Measurements from ENCODE around the gene NFU1.
A peak's percentile ranks its signal among the peaks of the same experiment; 100 is the strongest.

DNA sequence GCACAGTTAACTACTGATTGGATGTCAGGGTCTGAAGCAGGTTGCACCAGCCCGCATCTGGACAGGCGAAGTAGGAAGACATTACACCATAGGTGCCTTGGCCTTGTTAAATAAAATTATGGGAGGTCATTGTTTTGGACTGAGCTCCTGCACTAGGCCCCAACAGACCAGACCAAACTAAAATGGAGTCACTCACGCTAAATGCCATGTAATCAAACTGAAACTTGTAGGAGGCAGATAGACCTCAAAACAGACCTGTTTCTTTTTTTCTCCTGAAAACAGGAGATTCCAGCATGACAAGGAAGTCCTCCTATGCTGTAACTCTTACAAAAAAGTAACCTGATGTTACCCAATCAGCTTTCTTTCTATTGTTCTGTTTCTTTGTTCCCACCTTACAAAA, 15.5 kb upstream of the NFU1 start:
- TF ChIP-seq YY1 (IDR thresholded peaks at IDR 0.05; ENCODE audit: borderline replicate concordance in 1 of 3, control insufficient read depth in 1 of 3, extremely low read depth in 1 of 3, insufficient read depth in 3 of 3, insufficient read length in 1 of 3, insufficient replicate concordance in 2 of 3, low read depth in 1 of 3, low read length in 2 of 3) (no peak), PCBP1 (IDR thresholded peaks at IDR 0.05; ENCODE audit: low read depth, low read length, poor library complexity, severe bottlenecking) (no peak), YBX1 (IDR thresholded peaks at IDR 0.05) (no peak)
- TF ChIP-seq, protein P1, sequence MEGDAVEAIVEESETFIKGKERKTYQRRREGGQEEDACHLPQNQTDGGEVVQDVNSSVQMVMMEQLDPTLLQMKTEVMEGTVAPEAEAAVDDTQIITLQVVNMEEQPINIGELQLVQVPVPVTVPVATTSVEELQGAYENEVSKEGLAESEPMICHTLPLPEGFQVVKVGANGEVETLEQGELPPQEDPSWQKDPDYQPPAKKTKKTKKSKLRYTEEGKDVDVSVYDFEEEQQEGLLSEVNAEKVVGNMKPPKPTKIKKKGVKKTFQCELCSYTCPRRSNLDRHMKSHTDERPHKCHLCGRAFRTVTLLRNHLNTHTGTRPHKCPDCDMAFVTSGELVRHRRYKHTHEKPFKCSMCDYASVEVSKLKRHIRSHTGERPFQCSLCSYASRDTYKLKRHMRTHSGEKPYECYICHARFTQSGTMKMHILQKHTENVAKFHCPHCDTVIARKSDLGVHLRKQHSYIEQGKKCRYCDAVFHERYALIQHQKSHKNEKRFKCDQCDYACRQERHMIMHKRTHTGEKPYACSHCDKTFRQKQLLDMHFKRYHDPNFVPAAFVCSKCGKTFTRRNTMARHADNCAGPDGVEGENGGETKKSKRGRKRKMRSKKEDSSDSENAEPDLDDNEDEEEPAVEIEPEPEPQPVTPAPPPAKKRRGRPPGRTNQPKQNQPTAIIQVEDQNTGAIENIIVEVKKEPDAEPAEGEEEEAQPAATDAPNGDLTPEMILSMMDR (IDR thresholded peaks at IDR 0.05 in 2 of 3, conservative IDR thresholded peaks at IDR 0.05 in 1 of 3; ENCODE audit: insufficient read depth in 2 of 3, low read depth in 1 of 3, low read length in 3 of 3): no peak
- TF ChIP-seq, protein P2, sequence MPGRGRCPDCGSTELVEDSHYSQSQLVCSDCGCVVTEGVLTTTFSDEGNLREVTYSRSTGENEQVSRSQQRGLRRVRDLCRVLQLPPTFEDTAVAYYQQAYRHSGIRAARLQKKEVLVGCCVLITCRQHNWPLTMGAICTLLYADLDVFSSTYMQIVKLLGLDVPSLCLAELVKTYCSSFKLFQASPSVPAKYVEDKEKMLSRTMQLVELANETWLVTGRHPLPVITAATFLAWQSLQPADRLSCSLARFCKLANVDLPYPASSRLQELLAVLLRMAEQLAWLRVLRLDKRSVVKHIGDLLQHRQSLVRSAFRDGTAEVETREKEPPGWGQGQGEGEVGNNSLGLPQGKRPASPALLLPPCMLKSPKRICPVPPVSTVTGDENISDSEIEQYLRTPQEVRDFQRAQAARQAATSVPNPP (IDR thresholded peaks at IDR 0.05; ENCODE audit: borderline replicate concordance, insufficient read depth, insufficient read length): no peak
- TF ChIP-seq, protein P3, sequence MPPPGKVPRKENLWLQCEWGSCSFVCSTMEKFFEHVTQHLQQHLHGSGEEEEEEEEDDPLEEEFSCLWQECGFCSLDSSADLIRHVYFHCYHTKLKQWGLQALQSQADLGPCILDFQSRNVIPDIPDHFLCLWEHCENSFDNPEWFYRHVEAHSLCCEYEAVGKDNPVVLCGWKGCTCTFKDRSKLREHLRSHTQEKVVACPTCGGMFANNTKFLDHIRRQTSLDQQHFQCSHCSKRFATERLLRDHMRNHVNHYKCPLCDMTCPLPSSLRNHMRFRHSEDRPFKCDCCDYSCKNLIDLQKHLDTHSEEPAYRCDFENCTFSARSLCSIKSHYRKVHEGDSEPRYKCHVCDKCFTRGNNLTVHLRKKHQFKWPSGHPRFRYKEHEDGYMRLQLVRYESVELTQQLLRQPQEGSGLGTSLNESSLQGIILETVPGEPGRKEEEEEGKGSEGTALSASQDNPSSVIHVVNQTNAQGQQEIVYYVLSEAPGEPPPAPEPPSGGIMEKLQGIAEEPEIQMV (tag; conservative IDR thresholded peaks at IDR 0.05; ENCODE audit: low read depth): peak; percentile 67; the same call in 1 of the 2 replicates
- TF ChIP-seq, protein P4, sequence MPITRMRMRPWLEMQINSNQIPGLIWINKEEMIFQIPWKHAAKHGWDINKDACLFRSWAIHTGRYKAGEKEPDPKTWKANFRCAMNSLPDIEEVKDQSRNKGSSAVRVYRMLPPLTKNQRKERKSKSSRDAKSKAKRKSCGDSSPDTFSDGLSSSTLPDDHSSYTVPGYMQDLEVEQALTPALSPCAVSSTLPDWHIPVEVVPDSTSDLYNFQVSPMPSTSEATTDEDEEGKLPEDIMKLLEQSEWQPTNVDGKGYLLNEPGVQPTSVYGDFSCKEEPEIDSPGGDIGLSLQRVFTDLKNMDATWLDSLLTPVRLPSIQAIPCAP (CRISPR knock-in tag; IDR thresholded peaks at IDR 0.05; ENCODE audit: borderline replicate concordance): no peak

Measured in K562 (cell line).